ENCODE data around the gene PRKAR1B.

GRCh38 chr7:757741-758163, 30.7 kb upstream of the PRKAR1B start:
- TF ChIP-seq CTCF (IDR thresholded peaks at IDR 0.05) (no peak), POLR2A (IDR thresholded peaks at IDR 0.05) (no peak)
